HG02759 (cell line): ENCODE results near the gene PNPLA6.

ENCODE experiments used
- ATAC-seq: cut with Tn5 transposase; IDR thresholded peaks from one replicate; pipeline ENCODE4 v1.9.1; 2021; ENCODE audit warnings: mild to moderate bottlenecking, moderate library complexity; ENCODE audit not compliant: unreplicated experiment

Gene PNPLA6

DNA sequence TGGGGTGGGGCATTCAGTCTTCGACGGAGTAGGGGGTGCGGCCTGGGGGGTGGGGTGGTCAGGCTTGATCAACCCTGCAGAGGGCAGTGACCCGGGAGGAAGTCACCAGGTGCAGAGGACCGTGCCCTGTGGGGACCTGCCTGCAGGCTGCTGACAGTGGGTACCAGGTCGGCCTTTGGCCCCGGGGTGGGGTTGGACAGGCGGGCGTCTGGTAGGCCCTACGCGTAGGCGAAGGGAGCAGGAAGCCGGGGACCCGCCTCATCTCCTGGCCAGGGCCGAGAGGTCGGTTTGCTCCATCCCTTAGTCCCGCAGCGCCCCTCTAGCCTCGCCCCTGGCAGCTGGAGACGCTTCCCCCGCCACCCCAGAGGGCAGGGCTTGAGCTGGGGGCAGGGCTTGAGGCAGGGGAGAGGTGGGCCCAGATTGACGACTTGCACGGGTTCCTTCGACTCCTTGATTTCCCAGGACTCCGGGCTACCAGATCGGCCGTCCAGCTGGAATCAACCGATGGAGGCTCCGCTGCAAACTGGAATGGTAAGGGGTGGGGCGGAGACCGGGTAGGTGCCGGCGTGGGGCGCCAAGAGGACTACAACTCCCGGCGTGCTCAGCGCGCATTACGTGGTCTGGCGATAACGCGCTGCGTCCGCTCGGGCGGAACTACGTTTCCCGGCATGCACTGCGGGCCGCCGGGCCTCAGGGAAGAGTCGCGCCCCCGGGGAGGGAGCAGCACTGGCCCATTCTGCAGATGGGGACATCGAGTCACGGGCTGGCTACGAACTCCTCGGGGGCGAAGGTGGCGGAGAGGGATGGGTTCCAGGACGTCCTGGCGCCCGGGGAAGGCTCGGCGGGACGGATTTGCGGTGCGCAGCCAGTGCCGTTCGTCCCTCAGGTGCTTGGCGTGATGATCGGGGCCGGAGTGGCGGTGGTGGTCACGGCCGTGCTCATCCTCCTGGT, at the start of gene PNPLA6:
TSS of gene PNPLA6 (plus strand) at position 671 of the 951 bp plus-strand sequence. CDS start at position 743, 72 bp downstream.
- peak; percentile 79 for ATAC-seq

- ATAC-seq: no peak
Observed at GRCh38 chr19:7486923-7487322, 48.6 kb upstream of the PNPLA6 start.

GRCh38 chr19:7488736-7489353, 46.7 kb upstream of the PNPLA6 start, which contains the start of gene PEX11G:
Gene PEX11G (minus strand): TSS chr19:7489035. CDS start chr19:7489010, 25 bp downstream.
- peak; percentile 84 for ATAC-seq

DNA sequence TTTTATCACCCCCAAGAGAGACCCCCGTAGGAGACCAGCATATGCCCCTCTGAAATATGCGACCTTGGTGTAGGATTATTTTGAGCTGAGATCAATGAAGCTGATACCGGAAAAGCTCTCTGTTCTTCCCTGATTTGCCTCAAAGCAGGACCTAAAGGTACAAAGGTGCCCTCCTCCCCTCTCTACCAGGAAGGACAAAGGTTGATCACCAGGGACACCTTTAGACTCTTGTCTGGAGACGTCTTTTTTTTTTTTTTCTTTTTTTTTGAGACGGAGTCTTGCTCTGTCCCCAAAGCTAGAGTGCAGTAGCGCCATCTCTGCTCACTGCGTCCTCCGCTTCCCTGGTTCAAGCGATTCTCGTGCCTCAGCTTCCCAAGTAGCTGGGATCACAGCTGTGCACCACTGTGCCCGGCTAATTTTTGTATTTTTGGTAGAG, 45.9 kb upstream of the PNPLA6 start:
- ATAC-seq: no peak

GRCh38 chr19:7492142-7492541, 43.4 kb upstream of the PNPLA6 start:
- ATAC-seq: no peak

DNA sequence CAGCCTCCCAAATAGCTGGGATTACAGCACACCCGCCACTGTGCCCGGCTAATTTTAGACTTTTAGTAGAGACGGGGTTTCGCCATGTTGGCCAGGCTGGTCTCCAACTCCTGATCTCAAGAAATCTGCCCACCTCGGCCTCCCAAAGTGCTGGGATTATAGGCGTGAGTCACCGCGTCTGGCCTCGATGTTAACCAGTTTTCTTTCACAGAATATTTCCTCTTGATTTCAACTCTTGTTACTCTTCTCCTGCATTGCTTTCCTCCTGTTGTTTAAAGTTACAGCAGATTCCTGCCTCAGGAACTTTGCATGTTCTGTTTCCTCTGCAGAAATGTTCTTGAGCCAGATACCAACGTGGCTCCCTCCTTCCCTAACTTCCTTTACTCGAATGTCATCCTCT, 43.0 kb upstream of the PNPLA6 start:
- ATAC-seq: no peak

DNA sequence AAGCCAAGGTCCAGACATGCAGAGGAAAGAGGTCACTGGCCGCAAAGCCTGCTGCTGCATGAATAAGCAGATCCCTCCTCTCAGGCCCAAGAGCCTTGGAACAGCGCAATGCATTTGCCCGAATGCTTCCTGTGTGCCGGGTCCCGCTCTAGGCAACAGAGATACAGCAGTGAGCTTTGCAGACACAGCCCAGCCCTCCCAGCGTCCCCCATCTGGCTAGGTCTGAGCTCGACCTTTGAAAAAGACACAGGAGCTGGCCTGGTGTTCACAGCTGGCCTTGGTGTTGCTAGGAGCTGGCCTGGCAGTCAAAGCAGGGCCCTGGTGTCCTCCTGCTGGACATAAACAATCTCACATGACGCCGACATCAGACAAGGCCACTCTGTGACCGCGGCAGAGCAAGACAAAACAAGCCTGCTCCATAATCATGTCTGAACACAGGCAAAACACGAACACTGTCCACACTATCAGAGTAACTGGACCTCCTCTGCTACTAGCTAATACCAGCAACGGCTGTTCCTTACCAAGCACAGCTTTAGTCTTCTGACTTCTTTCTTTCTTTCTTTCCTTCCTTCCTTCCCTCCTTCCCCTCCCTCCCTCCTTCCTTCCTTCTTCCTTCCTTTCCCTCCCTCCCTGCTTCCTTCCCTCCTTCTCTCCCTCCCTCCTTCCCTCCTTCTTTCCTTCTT, 41.0 kb upstream of the PNPLA6 start:
- no peak for ATAC-seq

DNA sequence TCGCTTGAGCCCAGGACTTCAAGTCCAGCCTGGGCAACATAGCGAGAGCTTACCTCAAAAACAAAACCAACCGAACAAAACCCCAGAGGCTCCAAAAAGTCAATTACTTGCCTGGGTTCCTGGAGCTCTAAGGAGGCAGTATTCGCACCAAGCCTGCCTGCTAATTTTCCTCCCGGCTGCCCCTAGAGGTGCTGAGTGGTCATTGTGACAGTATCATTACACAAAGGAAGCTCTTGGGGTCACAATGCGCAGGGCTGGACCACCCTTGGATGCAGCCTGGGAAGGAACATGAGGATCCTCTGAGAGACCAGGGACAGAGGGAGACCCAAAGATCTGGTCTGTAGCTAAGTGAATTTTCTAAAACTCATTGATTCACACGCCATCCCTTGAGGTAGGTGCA, 38.2 kb upstream of the PNPLA6 start:
- no peak for ATAC-seq

- ATAC-seq: no peak
Observed at GRCh38 chr19:7500811-7501450, 34.6 kb upstream of the PNPLA6 start.

- ATAC-seq: no peak
Observed at GRCh38 chr19:7502552-7502951, 33.0 kb upstream of the PNPLA6 start.

GRCh38 chr19:7504684-7505083, 30.8 kb upstream of the PNPLA6 start:
- no peak for ATAC-seq

GRCh38 chr19:7505288-7505681, 30.2 kb upstream of the PNPLA6 start:
- no peak for ATAC-seq

DNA sequence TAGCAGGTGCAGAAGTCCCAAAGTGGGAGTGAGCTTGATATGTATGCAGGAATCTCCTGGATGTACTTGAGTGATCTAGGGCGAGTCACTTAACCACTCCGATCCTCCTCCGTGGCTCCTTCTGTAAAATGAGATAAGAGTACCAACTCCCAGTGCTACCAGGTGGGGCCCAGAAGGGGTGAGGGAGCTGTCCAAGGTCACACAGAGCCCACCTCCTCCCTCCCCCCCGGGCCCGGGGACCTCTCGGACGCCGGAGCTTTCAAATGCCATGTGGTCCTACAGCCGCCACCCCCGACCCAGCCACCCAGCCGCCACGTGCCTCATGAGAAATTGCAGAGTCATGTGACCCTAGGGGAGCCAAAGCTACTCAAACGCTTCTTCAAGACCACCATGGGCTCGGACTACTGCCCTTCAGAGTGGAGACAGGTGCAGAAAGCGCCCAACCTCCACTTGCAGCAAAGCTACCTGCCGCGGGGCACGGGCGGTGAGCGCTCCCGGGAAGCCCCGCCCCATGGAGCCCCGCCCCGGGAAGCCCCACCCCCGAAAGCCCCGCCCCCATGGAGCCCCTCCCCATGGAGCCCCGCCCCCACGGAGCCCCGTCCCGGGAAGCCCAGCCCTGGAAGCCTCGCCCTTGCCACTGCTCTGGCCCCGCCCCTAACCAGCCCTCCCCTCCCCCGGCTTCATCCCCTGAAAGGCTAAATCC, 29.7 kb upstream of the PNPLA6 start:
- no peak for ATAC-seq

- no peak for ATAC-seq
Observed at GRCh38 chr19:7506385-7507328, 28.9 kb upstream of the PNPLA6 start.

DNA sequence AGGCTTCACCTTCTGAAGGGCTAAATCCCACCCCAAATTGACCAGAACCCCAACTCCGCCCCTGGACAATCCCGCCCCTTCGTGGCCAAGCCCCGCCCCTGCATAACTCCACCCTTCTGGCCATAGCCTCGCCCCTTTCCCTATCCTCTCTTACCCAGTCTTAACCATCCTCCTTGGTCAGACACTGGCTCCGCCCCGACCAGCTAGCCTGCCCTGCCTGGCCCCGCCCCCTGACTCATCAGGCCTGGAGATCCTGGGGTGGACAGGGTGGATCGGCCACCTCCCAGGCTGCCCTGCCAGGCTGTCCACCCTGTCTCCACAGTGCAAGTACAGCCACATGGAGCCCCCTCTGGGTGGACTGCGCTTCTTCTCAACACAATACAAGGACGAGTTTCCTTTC, 27.6 kb upstream of the PNPLA6 start:
- ATAC-seq: no peak

- ATAC-seq: no peak
Observed at GRCh38 chr19:7509625-7510024, 25.9 kb upstream of the PNPLA6 start.

- ATAC-seq: no peak
Observed at GRCh38 chr19:7512400-7512851, 23.1 kb upstream of the PNPLA6 start.

DNA sequence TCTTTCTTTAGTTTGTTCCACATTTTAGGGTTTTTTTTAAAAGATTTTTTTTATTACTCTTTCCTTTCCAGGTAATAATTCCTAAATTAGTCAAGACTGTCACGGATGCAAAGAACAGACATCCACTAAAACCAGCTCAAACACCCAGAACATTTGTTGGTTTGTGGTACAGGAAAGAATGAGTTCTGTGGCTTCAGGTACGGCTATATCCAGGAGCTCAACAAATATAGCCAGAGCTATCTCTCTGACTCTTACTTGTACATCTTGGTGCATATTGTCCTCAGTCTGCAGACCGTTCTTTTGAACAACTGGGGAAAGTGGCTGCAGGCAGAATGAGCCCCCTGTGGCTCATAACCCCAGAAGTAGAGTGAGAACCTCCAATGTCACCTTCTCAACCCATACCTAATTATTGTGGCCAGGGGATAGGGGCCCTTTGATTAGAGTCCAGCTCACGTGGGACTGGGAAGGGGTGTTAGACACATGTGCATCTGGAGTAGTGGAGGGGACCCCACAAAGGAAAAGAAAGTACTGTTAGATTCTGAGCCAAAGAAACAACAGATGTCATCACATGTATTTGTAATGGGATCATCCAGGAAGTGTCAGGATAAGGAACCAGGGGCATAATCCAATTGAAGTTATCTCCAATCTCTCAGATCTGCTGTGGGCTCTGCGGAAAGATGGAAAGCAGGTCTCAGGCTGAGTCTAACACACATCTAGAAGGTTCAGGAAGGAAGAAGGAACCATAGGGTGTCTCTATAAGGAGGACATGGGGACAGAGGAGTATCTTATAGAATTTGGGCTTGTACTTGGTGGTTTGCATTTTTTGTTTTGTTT, 21.5 kb upstream of the PNPLA6 start:
- ATAC-seq: no peak
